ENCODE measurements around the gene CADPS2.
"Not testable (repeated sequence)": the region's sequence is repeated elsewhere in the genome, so short reads cannot be mapped to it uniquely, and the experiment has no call there.

Gene CADPS2

GRCh38 chr7:122658856-122659255 is 227.4 kb downstream of the CADPS2 start:
- no peak for DNase-seq

DNA sequence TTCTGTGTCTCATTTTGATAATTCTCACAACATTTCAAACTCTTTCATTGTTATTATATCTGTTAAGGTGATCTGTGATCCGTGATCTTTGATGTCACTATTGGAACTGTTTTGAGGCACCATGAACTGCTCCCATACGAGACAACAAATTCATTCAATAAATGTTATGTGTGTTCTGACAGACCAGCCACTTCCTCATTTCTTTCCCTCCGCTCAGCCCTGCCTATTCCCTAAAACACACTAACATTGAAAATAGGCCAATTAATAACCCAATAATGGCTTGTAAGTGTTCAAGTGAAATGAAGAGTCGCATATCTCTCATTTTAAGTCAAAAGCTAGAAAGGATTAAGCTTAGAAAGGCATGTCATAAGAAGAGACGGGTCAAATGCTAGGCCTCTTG is 232.6 kb downstream of the CADPS2 start:
- DNase-seq, result no peak

DNA sequence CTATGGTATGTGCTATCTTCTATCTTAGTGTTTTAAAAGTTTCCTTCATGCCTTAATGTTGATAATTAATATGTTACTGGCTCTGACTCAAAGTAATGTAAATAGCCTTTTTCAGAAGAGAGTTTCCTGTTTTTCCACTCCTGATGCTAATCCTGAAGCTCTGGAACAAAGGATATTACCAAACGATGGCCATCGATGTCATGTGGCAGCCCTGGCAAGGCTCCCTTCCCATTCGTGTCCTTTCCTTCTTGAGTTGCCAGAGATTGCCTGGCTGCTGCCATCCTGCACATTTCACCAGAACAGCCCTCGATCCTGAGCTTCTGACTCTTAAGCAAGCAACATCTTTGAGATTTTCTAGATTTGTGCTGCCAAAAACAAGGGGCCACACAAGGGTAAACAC is 233.4 kb downstream of the CADPS2 start:
- no peak for DNase-seq

DNA sequence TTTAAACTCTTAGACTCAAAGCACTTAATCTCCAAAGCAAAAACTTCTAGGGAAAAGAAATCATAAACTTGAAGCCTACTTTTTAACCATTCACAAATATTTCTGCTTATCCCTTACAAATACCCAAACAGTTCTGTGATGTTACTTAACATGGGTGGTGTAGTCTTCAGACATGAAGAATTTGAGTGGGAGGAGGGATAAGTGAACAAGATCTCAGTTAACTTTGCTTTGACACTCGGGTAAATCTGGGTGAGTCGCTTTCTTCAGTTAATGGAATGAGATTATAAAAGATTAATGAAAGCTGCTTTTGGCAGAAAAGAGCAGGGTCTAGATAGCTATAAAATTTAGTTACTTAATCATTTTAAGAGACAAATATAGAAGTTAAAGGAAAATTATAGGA is 234.8 kb downstream of the CADPS2 start:
- DNase-seq, result no peak

- DNase-seq, result no peak
Measured at GRCh38 chr7:122643250-122643649, 243.0 kb downstream of the CADPS2 start.

DNA sequence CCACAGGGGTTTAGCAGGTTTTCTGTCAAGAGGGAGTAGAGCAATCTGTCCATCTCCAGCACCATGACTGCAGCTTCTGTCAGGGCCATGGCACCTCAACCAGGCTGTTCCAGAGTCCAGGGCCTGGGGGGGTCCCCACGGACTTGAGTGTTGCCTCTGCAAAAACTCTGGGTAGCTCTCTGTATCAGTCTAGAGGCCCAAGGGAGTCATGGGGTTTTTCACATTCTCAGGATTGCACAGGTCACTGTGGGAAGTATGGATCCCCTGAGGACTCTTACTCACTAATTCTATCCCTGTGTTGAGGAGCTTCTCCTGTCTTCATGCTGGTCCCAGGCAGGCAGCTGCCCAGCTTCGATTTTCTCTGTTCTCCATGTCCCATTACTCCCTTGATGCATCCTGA is 247.8 kb downstream of the CADPS2 start:
- no peak for DNase-seq

DNA sequence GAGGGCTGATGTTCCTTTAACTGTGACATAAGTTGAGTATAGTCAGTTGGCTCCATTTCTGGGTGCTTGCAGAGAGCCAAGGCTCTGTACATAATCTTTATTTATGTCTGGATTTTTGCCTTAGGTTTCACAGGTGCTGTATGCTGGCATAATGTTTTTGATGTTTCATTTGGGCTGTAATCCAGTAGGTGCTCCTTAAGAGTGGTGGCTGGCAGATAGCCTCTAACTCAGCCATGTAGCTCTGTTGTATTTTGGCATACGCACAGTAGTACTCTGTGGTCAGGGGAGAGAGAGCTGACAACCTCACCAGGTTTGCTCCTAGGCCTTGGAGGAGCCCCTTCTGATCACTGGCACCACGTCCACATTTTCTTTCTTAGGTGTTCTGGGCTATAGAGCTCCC is 248.5 kb downstream of the CADPS2 start:
- no peak for DNase-seq

DNA sequence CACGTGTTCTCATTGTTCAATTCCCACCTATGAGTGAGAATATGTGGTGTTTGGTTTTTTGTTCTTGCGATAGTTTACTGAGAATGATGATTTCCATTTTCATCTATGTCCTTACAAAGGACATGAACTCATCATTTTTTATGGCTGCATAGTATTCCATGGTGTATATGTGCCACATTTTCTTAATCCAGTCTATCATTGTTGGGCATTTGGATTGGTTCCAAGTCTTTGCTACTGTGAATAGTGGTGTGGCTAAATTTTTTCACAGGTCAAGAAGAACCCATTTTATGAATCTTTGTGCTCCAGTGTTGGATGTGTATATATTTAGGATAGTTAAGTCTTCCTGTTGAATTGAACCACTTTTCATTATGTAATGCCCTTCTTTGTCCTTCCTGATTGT is 250.8 kb downstream of the CADPS2 start:
- DNase-seq, result not testable (repeated sequence)

GRCh38 chr7:122633472-122633871 is 252.8 kb downstream of the CADPS2 start:
- DNase-seq, result no peak

DNA sequence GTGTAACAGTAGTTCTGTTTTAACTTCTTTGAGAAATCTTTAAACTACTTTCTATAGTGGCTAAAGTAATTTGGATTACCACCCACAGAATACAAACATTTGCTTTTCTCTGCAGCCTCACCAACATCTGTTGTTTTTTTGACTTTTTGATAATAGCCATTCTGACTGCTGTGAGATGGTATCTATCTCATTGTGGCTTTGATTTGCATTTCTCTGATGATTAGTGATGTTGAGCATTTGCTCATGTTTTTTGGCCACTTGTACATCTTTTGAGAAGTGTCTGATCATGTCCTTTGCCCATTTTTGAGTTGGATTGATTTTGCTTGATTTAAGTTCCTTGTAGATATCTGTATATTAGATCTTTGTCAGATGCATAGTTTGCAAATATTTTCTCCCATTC is 254.0 kb downstream of the CADPS2 start:
- DNase-seq, result no peak

- no peak for DNase-seq
Measured at GRCh38 chr7:122629412-122629953, 256.8 kb downstream of the CADPS2 start.

DNA sequence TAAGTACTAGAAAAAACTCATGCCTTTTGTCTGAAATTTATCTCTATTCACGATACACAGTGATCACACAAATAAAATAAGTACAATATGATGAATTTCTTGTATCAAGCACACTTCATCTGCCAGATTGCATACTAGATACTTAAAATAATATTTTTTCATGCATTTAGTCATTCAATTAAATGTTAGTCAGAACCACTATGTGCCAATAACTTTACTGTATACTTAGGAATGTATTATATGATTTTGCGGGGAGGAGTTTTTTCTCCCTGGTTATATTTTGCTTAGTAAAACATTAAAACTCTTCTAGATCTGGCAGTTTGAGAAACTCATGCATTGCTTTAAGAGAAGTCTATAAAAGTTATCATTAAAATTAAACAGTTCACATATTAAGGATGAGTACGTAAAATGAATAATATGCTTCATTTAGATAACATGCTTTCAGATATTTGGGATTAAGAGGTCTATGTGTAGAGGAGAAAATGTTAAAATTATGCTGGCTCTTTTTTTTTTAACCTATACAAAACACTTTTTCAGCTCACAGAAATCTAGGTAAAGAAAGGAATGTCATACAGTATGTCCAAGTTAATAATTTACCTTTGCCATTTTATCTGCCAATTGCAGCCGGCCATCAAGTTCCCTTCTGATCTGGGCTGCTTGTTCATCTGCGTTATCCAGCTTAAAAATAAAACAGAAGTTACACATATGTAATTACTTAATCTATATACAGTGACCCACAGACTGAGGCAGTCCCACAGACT is 257.4 kb downstream of the CADPS2 start:
- no peak for DNase-seq

GRCh38 chr7:122626785-122627184 is 259.5 kb downstream of the CADPS2 start:
- no peak for DNase-seq

DNA sequence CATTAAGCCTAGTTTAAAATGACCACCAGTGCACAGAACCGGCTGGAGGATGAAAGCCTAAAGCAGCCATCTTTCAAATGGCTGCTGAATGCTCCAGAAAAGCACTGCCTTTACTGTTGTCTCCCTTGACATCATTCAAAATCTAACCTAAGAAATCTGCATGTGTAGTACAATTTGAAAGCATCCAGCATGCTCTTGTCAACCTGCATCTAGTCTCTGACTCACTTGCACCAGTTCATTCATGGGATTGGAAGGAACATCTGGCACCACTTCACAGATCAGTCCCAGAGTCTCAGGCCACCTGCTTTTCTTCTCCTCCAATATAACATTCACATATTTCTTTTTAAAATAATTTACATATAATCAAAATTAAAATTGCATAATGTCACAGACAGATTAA is 263.6 kb downstream of the CADPS2 start:
- no peak for DNase-seq

- no peak for DNase-seq
Measured at GRCh38 chr7:122619664-122620063, 266.6 kb downstream of the CADPS2 start.

DNA sequence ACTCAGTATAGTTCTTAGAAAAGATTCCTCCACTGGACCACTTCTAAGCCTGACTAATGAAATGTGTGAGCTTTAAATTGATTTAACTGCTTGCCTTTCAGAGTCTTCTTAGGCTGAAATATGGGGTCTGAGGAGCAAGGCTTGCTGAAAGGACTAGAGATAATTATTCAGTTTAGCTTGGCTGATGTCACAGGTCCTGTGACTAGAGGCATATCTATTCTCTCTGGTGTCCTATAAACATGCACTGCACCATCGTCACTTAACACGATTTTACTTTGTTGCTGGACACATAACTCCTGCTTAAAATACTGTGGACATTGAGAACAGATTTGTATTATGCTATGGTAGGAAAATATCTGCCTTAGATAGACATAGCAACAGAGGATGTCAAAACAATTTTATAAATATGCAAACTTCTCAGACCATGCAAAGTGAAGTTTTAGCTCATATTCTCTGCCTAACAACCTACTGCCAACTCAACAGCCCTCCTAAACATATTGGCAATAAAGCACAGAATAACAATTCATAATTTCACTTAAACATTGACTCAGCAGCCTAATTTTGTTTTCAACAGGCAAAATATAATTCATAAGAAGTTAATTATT is 267.6 kb downstream of the CADPS2 start:
- no peak for DNase-seq

GRCh38 chr7:122616951-122617350 is 269.3 kb downstream of the CADPS2 start:
- DNase-seq, result no peak

GRCh38 chr7:122605929-122606328 is 280.3 kb downstream of the CADPS2 start:
- DNase-seq, result no peak

- DNase-seq, result no peak
Measured at GRCh38 chr7:122604251-122604650, 282.0 kb downstream of the CADPS2 start.

GRCh38 chr7:122602800-122603199 is 283.5 kb downstream of the CADPS2 start:
- no peak for DNase-seq

GRCh38 chr7:122600630-122601029 is 285.6 kb downstream of the CADPS2 start:
- no peak for DNase-seq

- no peak for DNase-seq
Measured at GRCh38 chr7:122600042-122600441, 286.2 kb downstream of the CADPS2 start.

DNA sequence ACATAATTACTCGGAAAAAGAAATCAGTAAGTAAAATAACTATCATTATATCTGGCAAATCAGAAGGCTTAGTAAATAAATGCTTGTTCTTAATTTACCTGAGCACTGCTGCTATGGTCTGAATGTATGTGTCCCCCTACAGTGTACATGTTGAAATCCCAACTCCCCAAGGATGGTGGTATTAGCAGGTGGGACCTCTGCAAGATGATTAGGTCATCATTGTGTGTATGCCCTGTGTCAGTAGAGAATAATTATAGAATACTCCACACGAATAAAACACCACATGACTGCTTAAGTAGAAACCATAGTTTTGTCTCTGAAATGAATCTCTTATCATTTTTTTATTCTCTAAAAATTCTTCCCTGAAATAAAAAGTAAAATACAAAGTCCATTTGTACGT is 289.0 kb downstream of the CADPS2 start:
- no peak for DNase-seq

DNA sequence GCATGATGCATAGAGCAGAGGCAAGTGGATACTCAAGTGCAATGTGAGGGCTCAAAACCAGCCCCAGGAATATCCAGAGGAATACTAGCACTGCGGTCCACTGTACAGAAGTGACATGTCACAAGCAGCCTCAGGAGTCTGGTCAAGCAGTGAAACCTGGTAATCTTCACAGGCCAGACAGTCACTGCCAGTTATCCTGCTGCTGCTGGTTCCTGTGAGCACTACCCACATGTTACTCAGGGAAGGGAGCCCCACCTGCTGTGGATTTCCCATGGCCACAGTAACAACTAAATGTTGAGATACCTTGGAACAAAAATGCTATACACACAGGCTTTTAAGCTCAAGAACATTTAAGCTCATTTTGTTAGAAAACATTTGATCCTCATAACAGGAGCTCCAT is 290.4 kb downstream of the CADPS2 start:
- no peak for DNase-seq

DNA sequence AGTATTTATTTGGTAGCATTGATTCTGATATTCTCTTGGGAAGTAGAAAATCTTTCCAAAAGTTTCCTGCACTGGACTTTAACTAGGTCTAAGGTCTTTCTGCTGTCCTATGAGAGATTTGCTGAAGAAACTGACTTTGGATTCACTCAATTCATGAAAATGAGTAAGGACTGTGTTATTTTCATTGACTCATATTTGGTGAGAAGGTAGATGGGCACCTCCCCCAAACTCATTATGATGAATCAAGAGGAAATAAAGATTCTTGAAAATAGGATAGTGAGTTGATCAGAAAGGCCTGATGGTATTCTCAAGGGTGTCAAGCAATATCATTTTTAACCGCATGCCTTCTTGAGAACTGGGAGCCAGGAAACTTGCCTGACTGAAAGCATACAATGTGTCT is 297.6 kb downstream of the CADPS2 start:
- no peak for DNase-seq

Measured in activated CD4-positive, alpha-beta T cell treated with anti-CD3 and anti-CD28 coated beads for 4 hours (primary cell).